Measurements from ENCODE around the gene DDX6. TPM values are rescaled to one million over a fixed set of nuclear protein-coding genes. Genes with fewer than 3 reads are reported as not detected.
A peak's percentile ranks its signal among the peaks of the same experiment; 100 is the strongest.

Gene DDX6
- total and polyA plus RNA-seq, 2 of the 8 experiments (the other 6 are each of a cell fraction or from before 2014, with no cell fraction given), result 29.8 to 181 TPM

GRCh38 chr11:118791961-118792569 lies 1.1 kb upstream of the DDX6 start:
- H3K9me3 ChIP-seq (ENCODE audit: insufficient read depth in 2 of 2, low read depth in 1 of 2, low read length in 1 of 2), result no peaks in the 10 kb centered on the region
- POLR2A ChIA-PET (ENCODE audit: partially characterized antibody), result interaction anchor here (0.6 to 6.5 kb wide), 49 partner anchors 9 to 255 kb away, joined by 3 to 101 read pairs (median 4); partner anchors contain the start of genes BCL9L, CXCR5 and TREH
- no peaks in the 10 kb centered on the region for H3K79me1 ChIP-seq (ENCODE audit: low read depth, low read length)
- H3K79me2 ChIP-seq (ENCODE audit: control insufficient read depth in 1 of 2, insufficient read depth in 2 of 2, low read length in 2 of 2), result peaks cover 30 to 50% of the 10 kb centered on the region in 2 experiments
- peak overlapping the region; percentile 93 for H4K5ac ChIP-seq (ENCODE audit: insufficient read length, low read depth, low read length)
- H3K23me2 ChIP-seq (ENCODE audit: low read depth, low read length), result peaks cover 8% of the 10 kb centered on the region
- peaks cover 6 to 11% of the 10 kb centered on the region in 2 experiments for H4K20me1 ChIP-seq (replicated peaks in 1 of 2; ENCODE audit: control insufficient read depth in 1 of 2, insufficient read depth in 2 of 2, low read length in 2 of 2)
- H2BK120ac ChIP-seq (replicated peaks; ENCODE audit: low read depth, low read length), result no peak overlapping the region
- H3K27ac ChIP-seq (ENCODE audit: low read depth, low read length), result peak overlapping the region; percentile 99; the same call in 1 of the 2 replicates
- H2BK15ac ChIP-seq (ENCODE audit: low read length), result no peak overlapping the region
- CTCF ChIA-PET (ENCODE audit: partially characterized antibody), result interaction anchor here (0.6 to 3.5 kb wide), 22 partner anchors 13 to 310 kb away, joined by 3 to 16 read pairs (median 4); partner anchors contain the start of genes BCL9L and CXCR5
- H3K23ac ChIP-seq (ENCODE audit: insufficient read length), result no peak overlapping the region
- peak overlapping the region; percentile 94 for H3K18ac ChIP-seq (ENCODE audit: extremely low read depth, low read length)
- H3K4me2 ChIP-seq (ENCODE audit: insufficient read depth in 1 of 2, low read depth in 2 of 2, low read length in 2 of 2), result peak overlapping the region; percentile 90 to 91
- no peak overlapping the region for H2AFZ ChIP-seq (ENCODE audit: low read length)
- H3K4me3 ChIP-seq (ENCODE audit: extremely low read depth in 1 of 4, insufficient read depth in 2 of 4, low read depth in 3 of 4, low read length in 4 of 4), result peak overlapping the region; percentile 88 to 100 (median 93)
- H3K4ac ChIP-seq (replicated peaks; ENCODE audit: insufficient read length, low read depth, low read length), result peak overlapping the region; percentile 24
- H3K4me1 ChIP-seq (replicated peaks in 1 of 4; ENCODE audit: control insufficient read depth in 3 of 4, insufficient read depth in 4 of 4, low read length in 3 of 4), result peaks cover 0 to 3% (median 2%) of the 10 kb centered on the region in 4 experiments; a peak in 3 of 7 replicates
- no peak overlapping the region for H4K91ac ChIP-seq (replicated peaks; ENCODE audit: insufficient read length, low read length)
- no peak overlapping the region for H2AK5ac ChIP-seq (ENCODE audit: low read depth, low read length)
- H3K9ac ChIP-seq (replicated peaks in 1 of 4; ENCODE audit: extremely low read depth in 1 of 4, low read depth in 3 of 4, low read length in 3 of 4), result peak overlapping the region in 3 of 4 experiments; percentile 96 to 97 (median 96); a peak in 5 of 7 replicates
- peak overlapping the region; percentile 93; the same call in 1 of the 2 replicates for H2BK5ac ChIP-seq (ENCODE audit: low read depth, low read length)
- TF ChIP-seq TBP (IDR thresholded peaks at IDR 0.05; ENCODE audit: low read depth, low read length), result no peak
- no peak for TF ChIP-seq SP1 (IDR thresholded peaks at IDR 0.05; ENCODE audit: low read depth, low read length)
- 0 out of 2 replicates have a peak, but pooled peaks have one; percentile 10 for TF ChIP-seq TAF1 (IDR thresholded peaks at IDR 0.05; ENCODE audit: low read depth, low read length)
- 0 out of 4 replicates have a peak, but pooled peaks of 1 of the 2 experiments have one; percentile 17 for TF ChIP-seq SIN3A (conservative IDR thresholded peaks at IDR 0.05 in 1 of 2, IDR thresholded peaks at IDR 0.05 in 1 of 2; ENCODE audit: low read depth in 1 of 2, low read length in 2 of 2)
- no peak for TF ChIP-seq SRF (IDR thresholded peaks at IDR 0.05; ENCODE audit: low read depth, low read length)
- H3K14ac ChIP-seq (ENCODE audit: insufficient read length), result no peak overlapping the region
- WGBS, 2 experiments (ENCODE audit: extremely low coverage in 1 of 2, insufficient coverage in 1 of 2, insufficient read length in 1 of 2, insufficient replicate concordance in 2 of 2, low coverage in 1 of 2, low lambda C conversion rate in 2 of 2, missing lambda C conversion rate in 1 of 2), result 0% methylated on average over 21 of the region's 39 CpGs; no CpG with 5 or more reads in 1 of the 2 experiments
- H2BK20ac ChIP-seq (ENCODE audit: low read length), result no peak overlapping the region
- H4K8ac ChIP-seq (ENCODE audit: extremely low read depth, insufficient read depth, low read length), result peak overlapping the region; percentile 76
- no peaks in the 10 kb centered on the region for H3K27me3 ChIP-seq (replicated peaks in 1 of 4; ENCODE audit: control insufficient read depth in 3 of 4, extremely low read depth in 1 of 4, insufficient read depth in 3 of 4, low read length in 3 of 4)
- FAIRE-seq (no peak), DNase-seq (ENCODE audit: low read depth in 1 of 2, low spot score in 2 of 2) (peak in 1 of 2 experiments; percentile 63)
- no peaks in the 10 kb centered on the region; a peak in 1 of 8 replicates for H3K36me3 ChIP-seq (ENCODE audit: control insufficient read depth in 2 of 4, insufficient read depth in 4 of 4, low read length in 3 of 4)
- H3K56ac ChIP-seq (replicated peaks; ENCODE audit: insufficient read length, low read depth, low read length), result peak overlapping the region; percentile 85
- 0 out of 2 replicates have a peak overlapping the region, but pooled peaks have one; percentile 17 for H2BK12ac ChIP-seq (ENCODE audit: low read depth, low read length)
